ENCODE data around the gene AP2M1. TPM values are rescaled to one million over a fixed set of nuclear protein-coding genes. Genes with fewer than 3 reads are reported as not detected.

Gene AP2M1
- total RNA-seq, 1 donor from 2014 or later: 389 TPM

DNA sequence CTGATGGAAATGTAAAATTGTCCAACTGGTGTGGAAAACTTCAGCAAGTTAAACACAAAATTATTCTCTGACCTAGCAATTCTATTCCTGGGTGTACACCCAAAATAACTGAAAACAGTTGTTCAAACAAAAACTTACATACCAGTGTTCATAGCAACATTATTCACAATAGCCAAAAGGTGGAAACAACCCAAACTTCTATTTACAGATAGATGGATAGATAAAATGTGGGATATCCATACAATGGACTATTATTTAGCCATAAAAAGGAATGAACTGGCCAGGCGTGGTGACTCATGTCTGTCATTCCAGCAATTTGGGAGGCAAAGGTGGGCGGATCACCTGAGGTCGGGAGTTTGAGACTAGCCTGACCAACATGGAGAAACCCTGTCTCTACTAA lies 47.9 kb downstream of the AP2M1 start:
- DNase-seq (ENCODE audit: low spot score): no peak

- DNase-seq (ENCODE audit: low spot score): no peak
These were observed 49.3 kb downstream of the AP2M1 start for GRCh38 chr3:184223946-184224345.

- no peak for DNase-seq (ENCODE audit: low spot score)
These were observed 52.9 kb downstream of the AP2M1 start for GRCh38 chr3:184227481-184227935.

DNA sequence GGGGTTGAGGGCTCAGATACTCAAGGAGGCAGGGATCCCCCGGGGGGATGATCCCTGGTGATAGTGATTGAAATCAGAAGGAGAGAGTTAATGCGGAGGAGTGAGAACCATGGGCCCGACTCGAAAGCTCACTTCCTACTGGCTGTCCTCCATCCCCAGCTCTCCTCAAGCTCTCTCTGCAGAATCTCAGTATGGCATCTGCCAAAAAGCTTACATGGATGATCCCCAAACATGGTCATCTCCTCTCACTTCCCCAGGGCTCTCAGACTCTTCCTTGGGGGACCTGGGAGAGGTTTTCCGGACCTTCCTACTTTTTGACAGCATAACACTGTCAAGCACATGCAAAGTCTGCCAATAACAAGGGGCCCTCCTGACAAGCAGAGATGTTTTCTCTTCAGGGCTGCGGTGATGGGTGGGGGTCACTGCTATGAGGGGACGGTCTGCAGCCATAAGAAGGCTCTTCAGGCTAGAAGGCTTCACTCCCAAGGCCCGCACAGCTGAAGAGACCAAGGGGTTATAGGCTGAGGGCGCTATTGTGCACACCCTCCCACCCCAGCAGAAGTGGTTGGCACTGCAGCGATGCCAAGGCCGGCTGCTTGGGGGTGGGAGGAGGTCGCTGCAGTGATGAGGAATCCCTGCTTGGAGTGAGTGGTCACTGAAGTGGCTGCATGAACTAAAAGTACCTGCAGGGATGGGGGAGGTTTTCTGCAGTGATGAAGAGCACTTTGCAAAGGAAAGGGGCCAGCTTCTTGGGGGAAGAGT lies 53.9 kb downstream of the AP2M1 start:
- no peak for DNase-seq (ENCODE audit: low spot score)

DNA sequence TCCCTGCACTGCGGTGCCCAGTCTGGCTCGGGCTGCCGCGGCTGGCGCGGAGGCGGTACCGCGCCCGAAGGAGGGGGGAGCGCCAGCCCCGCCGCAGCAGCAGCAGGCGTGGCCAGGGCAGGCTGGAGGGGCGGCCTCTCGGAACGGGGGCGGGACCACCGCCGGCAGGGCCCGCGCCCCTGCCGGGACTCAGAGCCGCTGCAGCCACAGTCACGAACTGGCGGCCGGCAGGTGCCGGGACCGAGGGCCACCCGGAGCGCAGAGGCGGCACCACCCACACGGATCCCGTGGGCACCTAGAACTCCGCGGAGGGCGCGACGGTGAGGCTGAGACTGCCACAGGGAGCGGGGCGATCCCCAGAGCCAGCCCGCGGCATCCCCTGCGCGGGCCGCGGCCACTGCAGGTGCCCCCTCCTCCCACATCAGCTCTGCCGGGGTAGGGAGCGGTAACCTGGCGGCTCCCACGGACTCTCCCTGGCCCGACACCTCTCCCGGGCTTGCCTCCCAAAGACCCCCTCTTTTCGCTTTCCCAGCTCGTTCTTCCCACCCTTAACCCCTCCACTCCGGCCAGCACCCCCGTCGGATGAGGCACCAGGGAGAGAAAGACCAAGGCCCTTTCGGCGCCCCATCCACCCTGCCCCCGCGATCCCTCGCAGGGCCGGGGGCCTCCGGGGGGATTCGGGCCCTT lies 54.9 kb downstream of the AP2M1 start, which contains the start of gene VWA5B2:
Gene VWA5B2, plus strand, starts transcription at position 192 of the 687 bp plus-strand sequence. CDS start 944 bp downstream, outside the sequence.
- DNase-seq (ENCODE audit: low spot score): no peak

- no peak for DNase-seq (ENCODE audit: low spot score)
These were observed 55.5 kb downstream of the AP2M1 start for GRCh38 chr3:184230081-184230602.

DNA sequence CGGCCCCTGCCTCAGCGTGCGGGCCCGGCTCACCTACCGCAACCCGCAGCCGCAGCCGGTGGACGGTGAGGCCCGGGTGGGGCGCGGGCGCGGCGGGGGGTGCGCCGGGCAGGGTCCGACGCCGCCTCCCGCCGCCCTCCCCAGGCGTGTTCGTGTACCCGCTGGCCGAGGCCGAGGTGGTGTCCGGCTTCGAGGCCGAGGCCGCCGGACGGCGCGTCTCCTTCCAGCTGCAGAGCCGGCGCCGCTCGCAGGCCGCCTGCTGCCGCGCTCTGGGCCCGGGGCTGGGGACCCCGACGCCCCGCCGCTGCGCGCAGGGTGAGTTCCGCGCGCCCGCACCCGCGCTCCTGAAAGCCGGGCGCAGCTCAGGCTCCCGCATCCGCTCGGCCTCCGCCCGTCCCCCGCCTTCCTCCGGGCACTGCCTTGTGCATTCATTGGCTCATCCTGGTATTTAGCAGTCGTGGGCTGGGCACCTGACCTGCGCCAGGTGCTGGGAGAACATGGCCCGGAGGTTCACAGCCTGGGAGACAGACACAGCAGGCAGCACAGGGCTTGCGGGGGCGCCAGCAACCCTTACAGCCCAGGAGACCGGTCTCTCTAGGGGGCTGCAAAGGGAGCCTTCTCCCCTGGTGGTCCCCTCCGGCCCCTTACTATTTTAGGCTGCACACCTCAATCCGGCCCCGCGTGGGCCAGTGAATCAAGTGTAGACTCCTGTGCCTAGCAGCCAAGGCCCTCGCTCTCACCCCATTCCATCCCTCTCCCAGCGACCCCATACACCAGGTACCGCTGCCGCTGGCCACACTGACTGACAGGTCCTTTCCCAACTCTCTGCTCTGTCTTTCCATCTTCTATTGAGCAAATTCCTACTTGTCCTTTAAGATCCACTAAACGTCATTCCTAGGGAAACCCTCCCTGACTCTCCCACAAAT lies 56.2 kb downstream of the AP2M1 start:
- no peak for DNase-seq (ENCODE audit: low spot score)

GRCh38 chr3:184231671-184232070 lies 57.0 kb downstream of the AP2M1 start:
- no peak for DNase-seq (ENCODE audit: low spot score)

DNA sequence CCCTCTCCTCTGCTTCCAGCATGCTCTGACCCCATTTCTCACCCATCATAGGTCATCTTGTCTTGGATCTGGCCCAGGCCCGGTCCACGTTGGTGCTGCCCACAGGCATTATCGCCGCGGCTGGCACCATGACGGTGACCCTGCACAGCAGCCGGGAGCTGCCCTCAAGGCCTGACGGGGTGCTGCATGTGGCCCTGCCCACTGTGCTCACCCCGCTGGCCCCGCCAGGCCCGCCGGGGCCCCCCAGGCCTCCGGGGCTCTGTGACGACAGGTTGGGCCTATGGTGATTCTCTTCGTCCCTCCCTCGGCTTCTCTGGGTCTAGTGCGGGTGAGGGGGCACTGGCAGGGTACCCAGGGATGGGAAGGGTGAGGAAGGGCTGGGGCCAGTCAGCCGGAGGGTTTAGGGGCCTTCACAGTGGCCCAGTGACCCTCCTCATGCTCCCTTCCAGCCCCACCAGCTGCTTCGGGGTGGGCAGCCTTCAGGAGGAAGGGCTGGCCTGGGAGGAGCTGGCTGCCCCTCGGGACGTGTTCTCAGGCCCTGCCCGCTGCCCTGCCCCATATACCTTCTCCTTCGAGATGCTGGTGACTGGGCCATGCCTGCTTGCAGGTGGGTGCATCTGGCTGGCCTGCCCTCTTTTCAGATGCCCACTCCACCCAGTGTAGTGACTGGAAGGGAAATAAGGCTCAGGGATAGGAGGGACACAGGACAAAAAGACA lies 58.6 kb downstream of the AP2M1 start:
- DNase-seq (ENCODE audit: low spot score): no peak

Other genes with a start within 250 kb of the AP2M1 start
- 24.2 TPM for gene ABCC5, start 157.0 kb upstream of the AP2M1 start, total RNA-seq
- gene HTR3D, start 143.1 kb upstream of the AP2M1 start, total RNA-seq: not detected
- not detected for gene HTR3C, start 121.8 kb upstream of the AP2M1 start, total RNA-seq
- gene HTR3E, start 77.8 kb upstream of the AP2M1 start, total RNA-seq: not detected
- 38.9 TPM for gene EIF2B5, start 39.5 kb upstream of the AP2M1 start, total RNA-seq
- 68.1 TPM for gene DVL3, start 19.5 kb upstream of the AP2M1 start, total RNA-seq
- 81.1 TPM for gene ABCF3, start 11.3 kb downstream of the AP2M1 start, total RNA-seq
- gene VWA5B2, start 54.7 kb downstream of the AP2M1 start, total RNA-seq: not detected
- 34.1 TPM for gene ALG3, start 74.1 kb downstream of the AP2M1 start, total RNA-seq
- gene EEF1AKMT4, start 74.8 kb downstream of the AP2M1 start, total RNA-seq: 4.0 TPM
- gene CAMK2N2, start 86.7 kb downstream of the AP2M1 start, total RNA-seq: not detected
- gene ECE2, start 101.2 kb downstream of the AP2M1 start, total RNA-seq: not detected
- gene PSMD2, start 124.4 kb downstream of the AP2M1 start, total RNA-seq: 211 TPM
- 361 TPM for gene EIF4G1, start 139.8 kb downstream of the AP2M1 start, total RNA-seq
- gene FAM131A, start 162.7 kb downstream of the AP2M1 start, total RNA-seq: 24.4 TPM
- 3.8 TPM for gene CLCN2, start 186.8 kb downstream of the AP2M1 start, total RNA-seq
- 51.7 TPM for gene POLR2H, start 186.9 kb downstream of the AP2M1 start, total RNA-seq
- gene THPO, start 203.4 kb downstream of the AP2M1 start, total RNA-seq: 1.1 TPM
- gene CHRD, start 205.2 kb downstream of the AP2M1 start, total RNA-seq: 11.3 TPM

Measured in mesenteric fat pad (tissue), 1 donor.